ENCODE measurements around the gene LTA. TPM values are rescaled to one million over a fixed set of nuclear protein-coding genes. Genes with fewer than 3 reads are reported as not detected.

Gene LTA
- total and polyA plus RNA-seq, 2 donors (not counting 1 experiment from before 2014, with no cell fraction given) = 8.6 to 8.8 TPM

DNA sequence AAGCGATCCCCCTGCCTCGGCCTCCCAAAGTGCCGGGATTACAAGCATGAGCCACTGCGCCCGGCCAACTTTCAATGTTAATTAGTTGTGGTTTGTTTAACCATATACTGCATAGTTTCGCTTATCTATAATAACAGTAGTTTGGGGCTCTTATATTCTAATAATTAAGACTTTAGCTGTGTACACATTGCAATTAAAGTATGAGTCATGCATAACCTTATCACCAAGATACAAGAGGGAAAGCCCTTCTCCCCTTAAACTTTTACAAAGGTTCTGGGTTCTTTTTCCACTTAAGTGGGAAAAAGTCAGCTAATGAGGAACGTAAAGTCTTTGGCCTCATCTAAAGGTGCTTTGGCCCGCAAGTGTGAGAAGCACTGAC, 46.5 kb upstream of the LTA start:
- Histone ChIP-seq H3K4me2 (replicated peaks; ENCODE audit: low read depth, low read length, poor library complexity, severe bottlenecking) (no peak overlapping the region), H3K9ac (ENCODE audit: low read length) (no peak overlapping the region), H3K9me3 (ENCODE audit: control extremely low read depth in 1 of 3, control insufficient read depth in 2 of 3, insufficient read depth in 1 of 3, low read length in 2 of 3) (no peaks in the 10 kb centered on the region), H3K4me3 (ENCODE audit: control extremely low read depth in 1 of 5, extremely low read depth in 1 of 5, insufficient read depth in 1 of 5, low read depth in 2 of 5, low read length in 4 of 5) (no peak overlapping the region), H3K27ac (ENCODE audit: low read length in 2 of 2) (no peak overlapping the region), H3K27me3 (replicated peaks in 1 of 4; ENCODE audit: control extremely low read depth in 1 of 4, control insufficient read depth in 3 of 4, insufficient read depth in 4 of 4, low read length in 3 of 4) (no peaks in the 10 kb centered on the region), H3K4me1 (ENCODE audit: control insufficient read depth in 2 of 2, insufficient read depth in 2 of 2, low read length in 2 of 2) (no peaks in the 10 kb centered on the region), H4K20me1 (ENCODE audit: control insufficient read depth, insufficient read depth, low read length, poor library complexity, severe bottlenecking) (peaks cover 9% of the 10 kb centered on the region), H3K79me2 (ENCODE audit: control insufficient read depth, insufficient read depth, low read length) (no peaks in the 10 kb centered on the region), H2AFZ (ENCODE audit: insufficient read depth, low read depth, low read length, poor library complexity, severe bottlenecking) (no peak overlapping the region), H3K36me3 (replicated peaks in 1 of 2; ENCODE audit: control extremely low read depth in 1 of 2, control insufficient read depth in 1 of 2, extremely low read depth in 1 of 2, insufficient read depth in 2 of 2, low read length in 1 of 2) (peaks cover 0 to 8% of the 10 kb centered on the region in 2 experiments)
- Mint-ChIP-seq H3K4me1 (no peaks in the 10 kb centered on the region), H3K27ac (no peak overlapping the region), H3K4me3 (no peak overlapping the region), H3K27me3 (peaks cover under 1% of the 10 kb centered on the region), H3K9me3 (ENCODE audit: insufficient read depth) (no peaks in the 10 kb centered on the region)
- 100% methylated on average over 2 of the region's 8 CpGs for WGBS (ENCODE audit: insufficient coverage)
- POLR2A ChIA-PET = interaction anchor here (0.6 kb wide), 1 partner anchor 10 kb away, joined by 3 read pairs; no protein-coding TSS in a partner anchor
- DNase-seq = no peak
- CTCF ChIA-PET = no interaction called here
- TF ChIP-seq CTCF (IDR thresholded peaks at IDR 0.05) (no peak), EZH2 (IDR thresholded peaks at IDR 0.05; ENCODE audit: borderline replicate concordance, insufficient read depth, low read depth, low read length, poor library complexity, severe bottlenecking) (no peak)
- ATAC-seq (ENCODE audit: low read depth) = no peak
- intact Hi-C loops (cut with micrococcal nuclease) = no loop called here

GRCh38 chr6:31525932-31526591, 46.0 kb upstream of the LTA start:
- H3K27me3 Mint-ChIP-seq = no peaks in the 10 kb centered on the region
- Histone ChIP-seq H3K4me2 (replicated peaks; ENCODE audit: low read depth, low read length, poor library complexity, severe bottlenecking) (no peak overlapping the region), H3K27ac (ENCODE audit: low read length in 2 of 2) (no peak overlapping the region), H4K20me1 (ENCODE audit: control insufficient read depth, insufficient read depth, low read length, poor library complexity, severe bottlenecking) (peaks cover 14% of the 10 kb centered on the region), H2AFZ (ENCODE audit: insufficient read depth, low read depth, low read length, poor library complexity, severe bottlenecking) (no peak overlapping the region), H3K27me3 (replicated peaks in 1 of 4; ENCODE audit: control extremely low read depth in 1 of 4, control insufficient read depth in 3 of 4, insufficient read depth in 4 of 4, low read length in 3 of 4) (no peaks in the 10 kb centered on the region), H3K4me1 (ENCODE audit: control insufficient read depth in 2 of 2, insufficient read depth in 2 of 2, low read length in 2 of 2) (no peaks in the 10 kb centered on the region), H3K4me3 (ENCODE audit: control extremely low read depth in 1 of 5, extremely low read depth in 1 of 5, insufficient read depth in 1 of 5, low read depth in 2 of 5, low read length in 4 of 5) (no peak overlapping the region), H3K79me2 (ENCODE audit: control insufficient read depth, insufficient read depth, low read length) (no peaks in the 10 kb centered on the region), H3K9ac (ENCODE audit: low read length) (no peak overlapping the region), H3K9me3 (ENCODE audit: control extremely low read depth in 1 of 3, control insufficient read depth in 2 of 3, insufficient read depth in 1 of 3, low read length in 2 of 3) (no peaks in the 10 kb centered on the region), H3K36me3 (replicated peaks in 1 of 2; ENCODE audit: control extremely low read depth in 1 of 2, control insufficient read depth in 1 of 2, extremely low read depth in 1 of 2, insufficient read depth in 2 of 2, low read length in 1 of 2) (peaks cover 0 to 13% of the 10 kb centered on the region in 2 experiments)
- H3K4me1 Mint-ChIP-seq = peaks cover 2% of the 10 kb centered on the region
- no peaks in the 10 kb centered on the region for H3K9me3 Mint-ChIP-seq (ENCODE audit: insufficient read depth)
- DNase-seq (no peak), ATAC-seq (ENCODE audit: low read depth) (no peak)
- intact Hi-C loops (cut with micrococcal nuclease) = no loop called here
- no peak overlapping the region for H3K4me3 Mint-ChIP-seq
- no peak overlapping the region for H3K27ac Mint-ChIP-seq
- POLR2A ChIA-PET = interaction anchor here (0.6 kb wide), 1 partner anchor 10 kb away, joined by 3 read pairs; no protein-coding TSS in a partner anchor
- 100% methylated on average over 2 of the region's 4 CpGs for WGBS (ENCODE audit: insufficient coverage)
- CTCF ChIA-PET = no interaction called here
- TF ChIP-seq EZH2 (IDR thresholded peaks at IDR 0.05; ENCODE audit: borderline replicate concordance, insufficient read depth, low read depth, low read length, poor library complexity, severe bottlenecking) (no peak), CTCF (IDR thresholded peaks at IDR 0.05) (no peak)

All from B cell (primary cell).